Measurements from ENCODE around the gene TMEM87B.

DNA sequence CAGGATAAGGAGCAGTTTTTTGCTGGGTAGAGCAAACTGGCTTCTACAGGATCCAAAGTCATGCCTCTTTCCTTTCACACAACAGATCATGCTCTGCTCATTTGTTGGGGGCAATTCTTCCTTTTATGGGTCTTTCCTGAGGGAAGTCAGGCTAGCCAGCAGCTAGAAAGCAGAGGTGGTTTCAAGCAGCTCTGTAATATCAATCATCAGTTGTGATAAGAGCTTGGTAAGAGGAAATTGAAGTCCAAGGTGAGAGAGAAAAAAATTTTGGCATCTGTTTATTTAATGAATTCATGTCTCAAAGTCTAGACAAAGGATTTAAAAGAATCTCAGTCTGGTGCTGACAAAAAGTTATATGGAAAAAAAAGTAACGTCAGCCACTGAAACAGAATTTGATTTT, 6.2 kb downstream of the TMEM87B start:
- TF ChIP-seq CREM (CRISPR knock-in tag; IDR thresholded peaks at IDR 0.05): no peak
- TF ChIP-seq, protein P1, sequence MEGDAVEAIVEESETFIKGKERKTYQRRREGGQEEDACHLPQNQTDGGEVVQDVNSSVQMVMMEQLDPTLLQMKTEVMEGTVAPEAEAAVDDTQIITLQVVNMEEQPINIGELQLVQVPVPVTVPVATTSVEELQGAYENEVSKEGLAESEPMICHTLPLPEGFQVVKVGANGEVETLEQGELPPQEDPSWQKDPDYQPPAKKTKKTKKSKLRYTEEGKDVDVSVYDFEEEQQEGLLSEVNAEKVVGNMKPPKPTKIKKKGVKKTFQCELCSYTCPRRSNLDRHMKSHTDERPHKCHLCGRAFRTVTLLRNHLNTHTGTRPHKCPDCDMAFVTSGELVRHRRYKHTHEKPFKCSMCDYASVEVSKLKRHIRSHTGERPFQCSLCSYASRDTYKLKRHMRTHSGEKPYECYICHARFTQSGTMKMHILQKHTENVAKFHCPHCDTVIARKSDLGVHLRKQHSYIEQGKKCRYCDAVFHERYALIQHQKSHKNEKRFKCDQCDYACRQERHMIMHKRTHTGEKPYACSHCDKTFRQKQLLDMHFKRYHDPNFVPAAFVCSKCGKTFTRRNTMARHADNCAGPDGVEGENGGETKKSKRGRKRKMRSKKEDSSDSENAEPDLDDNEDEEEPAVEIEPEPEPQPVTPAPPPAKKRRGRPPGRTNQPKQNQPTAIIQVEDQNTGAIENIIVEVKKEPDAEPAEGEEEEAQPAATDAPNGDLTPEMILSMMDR (IDR thresholded peaks at IDR 0.05): no peak
